CD4-positive, alpha-beta T cell treated with Interleukin-6 for 4 hours (primary cell): Measurements from ENCODE around the gene PSMC6.
A peak's percentile ranks its signal among the peaks of the same experiment; 100 is the strongest.

Experiments
- DNase-seq: peaks from one replicate; pipeline ENCODE4 v3.0.0-alpha.2; 2020; ENCODE audit warnings: mixed read lengths

The PSMC6 gene

GRCh38 chr14:52706724-52707706 is at the start of gene PSMC6:
Gene PSMC6 (plus strand): TSS chr14:52707200. CDS start chr14:52707220, 20 bp downstream.
- DNase-seq, result peak; percentile 97

GRCh38 chr14:52660325-52660724 is 46.7 kb upstream of the PSMC6 start:
- DNase-seq, result no peak

DNA sequence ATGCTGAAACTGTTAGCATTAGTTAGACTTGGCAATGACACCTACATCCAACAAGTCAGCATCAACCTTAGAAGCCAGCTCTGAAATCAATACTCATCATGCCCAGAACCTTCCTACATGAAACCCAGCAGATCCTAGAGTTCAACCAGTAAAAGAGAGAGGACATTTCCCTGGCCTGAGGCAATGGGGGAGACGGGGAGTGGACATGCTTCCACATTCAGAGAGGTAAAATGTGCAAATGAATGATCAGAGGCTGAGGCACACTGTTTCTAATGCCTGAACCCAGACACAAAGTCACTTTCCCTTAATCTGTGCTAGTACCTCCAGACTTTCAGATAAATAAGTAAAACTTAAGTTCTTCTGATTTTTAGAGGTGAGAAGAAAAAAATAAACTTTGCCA is 46.2 kb upstream of the PSMC6 start:
- no peak for DNase-seq

DNA sequence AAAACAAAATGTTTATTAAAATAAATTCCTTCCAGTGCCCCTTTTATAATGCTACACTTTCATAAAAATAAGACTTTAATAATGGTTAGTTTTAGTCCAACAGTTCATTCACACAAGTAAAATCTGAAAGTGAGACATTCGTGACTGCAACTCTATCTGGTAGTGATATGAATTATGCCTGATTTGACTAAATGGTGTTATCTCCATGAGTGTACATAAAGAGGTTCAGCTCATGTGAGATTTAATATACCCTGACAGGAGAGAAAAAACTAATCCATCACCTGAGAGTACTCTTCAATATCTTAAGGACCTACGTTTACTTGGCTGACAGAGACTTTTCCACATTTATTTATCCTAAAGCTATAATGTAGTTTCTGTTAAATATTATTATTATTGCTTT is 45.7 kb upstream of the PSMC6 start:
- no peak for DNase-seq

GRCh38 chr14:52663850-52664249 is 43.1 kb upstream of the PSMC6 start:
- no peak for DNase-seq

DNA sequence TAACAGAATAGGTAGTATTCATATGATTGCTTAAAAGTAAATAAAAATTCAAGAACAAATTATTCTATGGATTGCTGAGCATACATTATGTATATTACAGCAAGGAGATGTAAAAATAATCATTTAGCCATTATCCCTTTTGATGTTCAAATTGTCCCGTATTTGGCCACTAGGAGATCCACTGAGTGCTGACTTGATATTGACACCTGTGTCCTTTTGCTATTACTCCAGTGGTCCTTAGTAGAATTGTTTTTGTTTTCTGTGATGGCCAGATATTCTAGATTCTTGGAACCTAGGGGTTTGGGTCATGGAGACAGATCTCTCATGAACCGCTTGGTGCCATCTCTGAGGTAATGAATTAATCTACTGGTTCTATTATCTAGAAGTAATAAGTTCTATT is 28.4 kb upstream of the PSMC6 start:
- DNase-seq, result no peak

DNA sequence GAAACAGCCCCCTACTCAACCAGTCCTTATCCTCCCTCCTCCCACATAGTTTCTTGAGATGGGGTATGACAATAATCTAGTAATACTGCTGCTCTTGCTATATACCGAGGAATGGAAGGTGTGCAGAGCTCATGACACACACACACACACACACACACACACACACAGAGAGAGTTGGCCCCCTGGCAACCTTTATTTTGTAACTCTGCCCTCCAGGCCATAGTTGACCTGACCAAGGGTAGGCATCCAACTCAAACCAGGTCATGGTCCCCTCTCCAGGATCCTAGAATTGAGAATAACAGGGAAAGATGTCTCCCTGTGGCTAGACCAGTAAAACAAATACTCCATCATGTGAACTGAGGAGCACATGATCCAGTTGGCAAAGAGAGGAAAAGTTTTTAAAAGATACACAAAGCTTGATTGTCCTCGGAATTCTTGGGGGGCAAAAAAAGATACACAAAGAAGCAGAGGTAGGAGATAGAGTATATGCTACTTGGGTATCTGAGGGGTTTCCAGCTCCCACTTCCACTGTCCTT is 22.9 kb upstream of the PSMC6 start:
- no peak for DNase-seq

DNA sequence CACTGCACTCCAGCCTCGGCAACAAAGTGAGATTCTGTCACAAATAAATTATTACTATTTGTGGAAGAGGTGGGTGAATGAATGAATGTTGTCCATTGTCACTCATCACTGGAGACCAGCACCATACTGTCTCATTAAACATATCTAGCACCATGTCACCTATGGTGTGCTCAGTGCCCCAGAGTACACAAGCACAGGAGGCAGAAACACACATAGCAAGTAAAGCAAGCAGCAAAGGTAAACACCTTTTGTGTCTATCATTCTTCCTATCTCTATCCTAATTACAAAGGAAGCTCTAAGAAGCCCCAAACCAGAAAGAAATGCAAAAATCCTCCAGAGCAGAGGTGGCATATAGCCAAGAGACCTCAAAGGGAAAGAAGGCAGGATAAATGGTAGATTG is 20.8 kb upstream of the PSMC6 start:
- DNase-seq, result no peak

DNA sequence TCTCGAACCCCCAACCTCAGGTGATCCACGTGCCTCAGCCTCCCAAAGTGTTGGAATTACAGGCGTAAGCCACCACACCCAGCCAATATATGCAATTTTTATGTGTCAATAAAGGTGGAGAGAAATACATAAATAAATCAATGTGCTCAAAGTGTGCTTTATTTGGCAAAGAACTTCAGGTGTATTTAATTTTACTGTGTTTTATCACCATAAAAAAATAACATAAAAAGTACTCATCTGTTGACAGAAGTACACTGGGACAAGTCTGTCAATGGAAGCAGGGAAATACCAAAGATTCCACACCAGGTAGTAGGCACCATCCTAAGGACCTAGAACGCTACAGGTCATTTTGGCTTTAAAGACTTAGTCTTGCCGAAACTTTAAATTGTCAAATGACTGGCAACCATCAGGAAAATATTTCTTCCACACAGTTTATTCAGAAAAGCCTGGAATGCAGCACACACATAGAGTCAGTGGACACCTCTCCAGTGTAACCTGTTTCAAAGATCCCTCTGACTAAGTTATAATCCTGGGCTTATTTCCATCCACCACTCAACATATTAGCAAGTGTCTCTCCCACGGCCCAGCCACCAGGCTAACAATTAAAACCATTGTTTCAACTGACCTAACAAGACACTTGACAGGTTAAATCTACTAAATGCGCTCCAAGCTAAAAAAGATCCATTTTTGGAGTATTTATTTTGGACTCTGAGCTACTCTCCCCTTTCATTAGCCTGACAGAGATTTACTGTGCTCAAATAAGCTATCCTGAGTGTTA is 15.8 kb upstream of the PSMC6 start:
- DNase-seq, result no peak

- DNase-seq, result peak; percentile 36
These were observed 14.6 kb upstream of the PSMC6 start for GRCh38 chr14:52692248-52692962.

DNA sequence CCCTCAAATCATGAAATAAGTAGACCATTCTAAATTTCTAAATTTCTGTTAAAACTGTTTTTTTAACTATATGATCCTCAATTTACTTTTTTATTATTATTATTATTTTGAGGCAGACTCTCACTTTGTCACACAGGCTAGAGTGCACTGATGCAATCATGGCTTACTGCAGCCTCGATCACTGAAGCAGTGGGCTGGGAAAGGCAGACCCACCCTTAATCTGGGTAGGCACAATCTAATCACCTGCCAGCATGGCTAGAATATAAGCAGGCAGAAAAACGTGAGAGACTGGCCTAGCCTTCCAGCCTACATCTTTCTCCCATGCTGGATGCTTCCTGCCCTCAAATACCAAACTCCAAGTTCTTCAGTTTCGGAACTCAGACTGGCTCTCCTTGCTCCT is 14.0 kb upstream of the PSMC6 start:
- no peak for DNase-seq

DNA sequence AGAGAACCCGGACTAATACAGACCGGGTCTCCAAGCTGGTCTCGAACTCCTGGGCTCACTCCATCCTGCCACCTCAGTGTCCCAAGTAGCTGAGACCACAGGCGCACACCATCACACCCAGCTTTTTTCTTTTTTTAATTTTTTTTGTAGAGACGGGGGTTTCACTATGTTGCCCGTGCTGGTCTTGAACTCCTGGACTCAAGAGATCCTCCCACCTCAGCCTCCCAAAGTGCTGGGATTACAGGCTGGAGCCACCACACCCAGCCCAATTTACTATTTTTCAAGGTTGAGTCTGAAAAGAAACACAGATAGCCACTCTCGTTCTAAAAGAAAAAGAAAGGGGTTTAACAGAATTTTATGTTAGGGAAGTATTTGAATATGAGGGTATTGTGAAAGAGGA is 13.5 kb upstream of the PSMC6 start:
- DNase-seq, result no peak

GRCh38 chr14:52694761-52695480 is 12.1 kb upstream of the PSMC6 start:
- DNase-seq, result peak; percentile 71

DNA sequence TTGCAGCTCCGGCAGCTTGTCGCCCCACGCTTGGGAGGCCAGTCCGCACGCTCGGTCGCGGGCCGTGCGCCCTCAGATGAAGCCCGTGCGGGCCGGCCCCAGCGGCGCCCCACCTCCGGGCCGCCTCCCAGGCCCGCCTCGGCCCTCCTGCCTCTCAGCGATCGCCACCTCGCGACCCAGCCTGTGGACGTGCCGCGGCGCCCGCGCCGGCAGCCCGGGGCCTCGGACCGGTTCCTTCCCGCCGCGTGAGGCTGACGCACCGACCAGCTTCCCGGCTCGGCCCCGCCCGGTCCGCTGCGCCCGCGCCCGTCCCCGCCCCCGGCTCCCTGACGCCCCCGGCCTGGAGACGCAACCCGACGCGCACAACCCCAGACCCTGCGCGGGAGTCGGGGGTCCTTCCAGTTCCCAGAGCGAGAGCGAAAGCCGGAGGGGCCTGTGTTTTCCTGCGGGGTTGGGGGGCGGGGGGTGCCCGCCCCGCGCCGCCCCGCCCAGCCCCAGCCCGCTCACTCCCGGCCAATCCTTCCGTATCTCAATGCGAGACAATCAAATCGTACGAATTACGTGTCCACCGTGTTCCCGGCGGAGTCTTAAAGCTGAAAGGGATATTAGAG is 11.4 kb upstream of the PSMC6 start, which contains the start of gene ERO1A:
Gene ERO1A, minus strand, starts transcription at position 78 of the 611 bp plus-strand sequence. Its CDS starts 77 bp downstream, at position 1.
- DNase-seq, result peak; percentile 66

DNA sequence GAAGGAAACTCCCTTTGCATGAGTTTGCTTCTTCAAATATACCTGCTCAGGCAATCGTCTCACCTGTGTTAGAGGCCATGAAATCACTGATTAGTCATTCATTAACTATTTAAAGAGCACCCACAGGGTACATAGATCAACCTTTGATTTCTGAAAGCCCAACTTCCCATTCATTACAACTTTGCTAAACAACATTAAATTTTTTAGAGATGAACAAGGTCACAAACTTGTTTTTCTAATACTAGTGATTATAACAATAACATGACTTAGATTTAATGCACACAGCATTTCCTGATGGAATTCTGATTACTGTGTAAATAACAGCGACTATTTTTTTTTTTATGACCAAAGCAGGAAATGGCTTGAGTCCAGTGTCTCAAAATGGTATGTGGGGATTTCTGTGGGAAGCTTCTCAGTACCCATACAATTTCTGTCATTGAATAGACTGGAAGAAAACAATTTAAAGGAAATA is 6.3 kb upstream of the PSMC6 start:
- no peak for DNase-seq

- DNase-seq, result no peak
These were observed 5.8 kb upstream of the PSMC6 start for GRCh38 chr14:52701223-52701622.

DNA sequence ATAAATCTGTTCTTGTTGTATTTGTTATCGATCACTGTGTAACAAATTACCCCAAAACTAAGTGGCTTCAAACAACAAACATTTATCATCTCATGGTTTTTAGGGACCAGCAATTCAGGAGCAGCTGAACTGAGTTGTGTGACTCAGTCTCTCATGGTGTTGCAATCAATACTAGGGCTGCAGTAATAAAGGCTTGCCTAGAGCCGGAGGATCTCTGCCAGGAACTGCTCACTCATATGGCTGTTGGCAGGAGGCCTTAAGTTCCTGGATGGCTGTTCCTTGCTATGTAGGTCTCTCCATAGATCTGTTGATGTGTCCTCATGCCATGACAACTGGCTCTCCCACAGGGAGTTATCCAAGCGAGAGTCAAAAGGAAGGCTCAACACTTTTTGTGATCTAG is 3.8 kb upstream of the PSMC6 start:
- no peak for DNase-seq

DNA sequence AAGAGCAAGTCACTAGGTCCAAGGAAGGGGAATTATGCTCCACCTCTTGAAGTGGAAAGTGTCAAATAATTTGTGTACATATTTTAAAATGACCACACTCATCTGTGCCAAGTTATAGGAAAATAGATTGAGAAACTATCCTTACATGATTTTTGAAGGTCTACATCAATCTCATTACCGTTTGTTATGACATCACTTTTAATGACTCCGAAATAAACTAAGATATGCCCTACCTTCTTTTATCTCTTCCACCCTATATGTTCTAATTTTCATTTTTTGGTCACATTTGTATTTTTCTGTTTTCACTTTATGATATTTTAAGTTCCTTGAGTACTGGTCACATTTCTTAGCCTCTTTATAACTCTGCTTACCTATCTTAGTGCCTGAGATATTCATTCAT is 3.3 kb upstream of the PSMC6 start:
- no peak for DNase-seq

DNA sequence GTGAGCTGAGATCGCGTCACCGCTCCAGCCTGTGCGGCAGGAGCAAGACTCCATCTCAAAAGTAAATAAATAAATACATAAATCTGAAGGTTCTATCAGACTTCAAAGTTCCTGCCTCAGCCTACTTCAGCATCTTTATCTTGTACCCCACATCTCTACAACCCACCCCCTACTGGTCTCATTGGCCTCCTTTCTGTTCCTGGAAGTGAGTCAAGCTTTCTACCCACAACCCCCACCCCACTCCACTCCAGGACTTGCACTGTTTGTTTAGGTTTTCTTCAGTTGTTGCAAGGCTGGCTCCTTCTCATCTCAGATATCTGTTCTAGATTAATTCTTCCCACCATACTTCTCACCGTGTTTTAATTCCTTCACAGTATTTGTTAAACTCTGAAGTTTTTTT is 714 bp upstream of the PSMC6 start:
- peak; percentile 67 for DNase-seq

DNA sequence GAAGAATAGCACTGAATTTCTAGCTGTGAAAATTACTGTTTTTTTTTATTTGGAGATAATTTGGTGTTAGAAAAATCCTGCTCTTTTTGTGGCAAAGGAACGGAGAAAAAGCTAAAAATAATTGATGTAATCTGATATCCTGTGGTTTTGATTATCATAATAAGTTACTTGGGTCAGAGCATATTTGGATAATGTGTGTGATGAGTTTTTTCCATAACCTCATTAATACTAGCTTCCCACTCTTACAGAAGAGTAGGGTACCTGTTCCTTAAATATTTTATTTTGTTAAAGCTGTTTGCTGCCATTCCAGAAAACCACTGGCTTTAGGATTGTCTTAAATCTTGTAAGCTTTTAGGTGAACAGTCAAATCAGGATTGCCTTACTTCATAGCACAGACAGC is 4.7 kb downstream of the PSMC6 start:
- no peak for DNase-seq

DNA sequence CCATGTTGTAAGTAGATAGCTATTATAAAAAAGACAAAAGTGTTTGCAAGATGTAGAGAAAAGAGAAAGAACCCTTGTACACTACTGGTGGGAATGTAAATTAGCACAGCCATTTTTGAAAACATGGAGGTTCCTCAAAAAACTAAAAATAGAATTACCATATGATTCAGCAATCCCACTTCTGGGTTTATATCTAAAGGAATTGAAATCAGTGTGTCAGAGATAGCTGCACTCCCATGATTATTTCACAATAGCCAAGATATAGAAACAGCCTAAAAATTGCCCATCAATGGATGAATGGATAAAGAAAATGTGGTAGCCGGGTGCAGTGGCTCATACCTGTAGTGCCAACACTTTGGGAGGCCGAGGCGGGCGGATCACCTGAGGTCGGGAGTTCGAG is 9.2 kb downstream of the PSMC6 start:
- no peak for DNase-seq
